ENCODE measurements around the gene RGL1. TPM values are rescaled to one million over a fixed set of nuclear protein-coding genes. Genes with fewer than 3 reads are reported as not detected.

Gene RGL1
- total and polyA plus RNA-seq, 8 donors = 0.58 to 22.2 (median 8.5) TPM

DNA sequence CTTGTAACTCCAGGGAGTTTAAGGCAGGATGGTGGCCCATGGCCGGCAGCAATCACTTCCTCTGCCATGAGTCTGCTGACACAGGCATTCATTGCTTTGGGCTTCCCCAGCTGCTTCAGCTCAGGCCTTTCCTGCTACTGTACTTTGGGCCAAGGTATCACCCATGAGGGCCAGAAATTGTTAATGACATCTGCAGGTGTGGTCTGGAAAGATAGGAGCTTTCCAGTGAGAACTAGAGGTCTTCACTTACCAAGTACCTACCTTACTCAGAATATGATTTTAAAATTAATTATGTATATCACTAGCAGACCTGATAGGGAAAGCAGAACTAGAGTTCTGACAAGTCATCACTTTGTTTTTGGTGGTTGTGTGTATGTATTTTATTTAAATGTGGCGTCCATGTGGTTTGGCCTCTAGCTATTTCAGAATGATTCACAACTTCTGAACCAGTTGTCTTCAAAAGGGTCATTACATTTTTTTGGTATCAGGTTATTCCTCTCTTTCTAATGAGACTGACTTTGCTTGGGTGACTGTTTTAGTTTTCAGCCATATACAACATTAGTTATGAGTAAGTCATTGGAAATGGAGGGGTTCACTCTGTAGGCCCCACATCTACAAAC is 2.7 kb downstream of the RGL1 start:
- no peak for TF ChIP-seq POLR2AphosphoS5 (IDR thresholded peaks at IDR 0.05)
- TF ChIP-seq EP300 (IDR thresholded peaks at IDR 0.05) = no peak
- TF ChIP-seq, protein P1, sequence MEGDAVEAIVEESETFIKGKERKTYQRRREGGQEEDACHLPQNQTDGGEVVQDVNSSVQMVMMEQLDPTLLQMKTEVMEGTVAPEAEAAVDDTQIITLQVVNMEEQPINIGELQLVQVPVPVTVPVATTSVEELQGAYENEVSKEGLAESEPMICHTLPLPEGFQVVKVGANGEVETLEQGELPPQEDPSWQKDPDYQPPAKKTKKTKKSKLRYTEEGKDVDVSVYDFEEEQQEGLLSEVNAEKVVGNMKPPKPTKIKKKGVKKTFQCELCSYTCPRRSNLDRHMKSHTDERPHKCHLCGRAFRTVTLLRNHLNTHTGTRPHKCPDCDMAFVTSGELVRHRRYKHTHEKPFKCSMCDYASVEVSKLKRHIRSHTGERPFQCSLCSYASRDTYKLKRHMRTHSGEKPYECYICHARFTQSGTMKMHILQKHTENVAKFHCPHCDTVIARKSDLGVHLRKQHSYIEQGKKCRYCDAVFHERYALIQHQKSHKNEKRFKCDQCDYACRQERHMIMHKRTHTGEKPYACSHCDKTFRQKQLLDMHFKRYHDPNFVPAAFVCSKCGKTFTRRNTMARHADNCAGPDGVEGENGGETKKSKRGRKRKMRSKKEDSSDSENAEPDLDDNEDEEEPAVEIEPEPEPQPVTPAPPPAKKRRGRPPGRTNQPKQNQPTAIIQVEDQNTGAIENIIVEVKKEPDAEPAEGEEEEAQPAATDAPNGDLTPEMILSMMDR (IDR thresholded peaks at IDR 0.05) = no peak
- no peak for TF ChIP-seq POLR2A (IDR thresholded peaks at IDR 0.05)
- WGBS, 5 donors = 61 to 87% (median 85%) methylated on average over 2 of the region's 2 CpGs
- DNase-seq = no peak
- Histone ChIP-seq H3K27me3 (peaks cover 0 to 4% (median 0%) of the 10 kb centered on the region in 3 donors), H3K4me1 (peaks cover 0 to 70% (median 33%) of the 10 kb centered on the region in 4 donors), H3K9me3 (no peaks in the 10 kb centered on the region), H3K36me3 (no peaks in the 10 kb centered on the region), H3K27ac (peak overlapping the region in 3 of 5 donors; percentile 64 to 87 (median 83)), H3K4me3 (peak overlapping the region in 2 of 4 donors; percentile 54 to 57)
- intact Hi-C loops (cut with DNase I; ENCODE audit: low total_unique reads) = no loop called here

DNA sequence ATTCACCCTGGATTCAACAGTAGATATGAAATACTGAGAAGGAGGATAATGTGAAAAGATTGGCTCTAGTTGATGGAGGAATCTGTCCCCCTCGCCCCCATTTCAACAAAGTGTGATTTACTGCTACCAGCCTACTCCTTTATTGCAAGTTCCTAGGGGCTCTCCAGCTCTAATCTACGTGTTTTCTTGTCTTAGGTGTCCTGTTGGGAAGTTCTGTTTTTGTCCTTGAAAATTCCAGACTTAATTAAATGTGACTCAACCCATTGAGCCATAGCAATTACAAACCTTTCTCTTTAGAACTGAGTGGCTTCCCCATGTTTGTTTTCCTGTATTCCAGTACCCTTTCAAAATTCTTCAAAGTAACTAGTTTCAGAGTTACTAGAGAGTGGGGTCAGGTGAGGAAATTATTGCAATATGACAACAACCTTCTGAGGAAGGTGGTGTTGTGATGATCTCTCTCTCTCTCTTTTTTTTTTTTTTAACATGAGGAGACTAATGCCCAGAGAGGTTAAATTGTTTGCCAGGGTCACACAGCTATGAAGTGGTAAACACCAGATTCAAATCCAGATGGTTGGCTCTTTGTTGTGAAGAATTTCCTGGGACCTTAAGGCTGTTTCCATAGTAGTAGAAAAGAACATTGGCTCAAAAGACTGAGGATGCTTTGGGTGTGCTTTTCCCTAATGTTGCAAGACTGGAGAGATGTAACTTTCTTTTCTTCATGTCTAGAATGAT is 3.5 kb downstream of the RGL1 start:
- WGBS, 5 donors = 85 to 93% (median 87%) methylated on average over 2 of the region's 2 CpGs
- H3K9me3 ChIP-seq = no peaks in the 10 kb centered on the region
- TF ChIP-seq, protein P1 (IDR thresholded peaks at IDR 0.05) = no peak
- no peak for TF ChIP-seq EP300 (IDR thresholded peaks at IDR 0.05)
- no peak for TF ChIP-seq POLR2AphosphoS5 (IDR thresholded peaks at IDR 0.05)
- TF ChIP-seq POLR2A (IDR thresholded peaks at IDR 0.05) = no peak
- peaks cover 0 to 4% (median 0%) of the 10 kb centered on the region in 3 donors for H3K27me3 ChIP-seq
- peak overlapping the region in 1 of 5 donors; percentile 64 for H3K27ac ChIP-seq
- H3K4me1 ChIP-seq = peaks cover 0 to 78% (median 37%) of the 10 kb centered on the region in 4 donors
- H3K36me3 ChIP-seq = no peaks in the 10 kb centered on the region
- intact Hi-C loops (cut with DNase I; ENCODE audit: low total_unique reads) = no loop called here
- H3K4me3 ChIP-seq = peak overlapping the region in 2 of 4 donors; percentile 7 to 54
- no peak for DNase-seq

DNA sequence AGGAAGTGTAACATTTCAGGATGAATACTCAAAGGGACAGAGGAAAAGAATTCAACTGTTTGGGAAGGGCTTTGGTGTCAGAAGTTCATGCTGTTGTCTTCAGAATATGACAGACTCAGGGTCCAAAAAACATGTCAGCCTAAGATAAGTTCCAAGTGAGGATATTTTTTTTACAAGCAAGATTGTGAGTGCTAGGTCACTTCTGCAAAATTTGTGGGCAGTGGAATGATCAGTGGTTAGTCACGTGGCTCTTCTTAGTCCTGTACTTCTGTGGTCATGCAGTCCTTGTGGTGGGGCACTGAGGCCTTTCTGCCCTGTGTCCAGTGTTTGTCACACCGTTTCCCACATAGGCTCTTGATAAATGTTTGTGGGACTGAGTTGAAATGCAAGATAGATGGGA is 5.2 kb downstream of the RGL1 start:
- no peak for DNase-seq
- Histone ChIP-seq H3K27me3 (peaks cover 0 to 4% (median 0%) of the 10 kb centered on the region in 3 donors), H3K9me3 (no peaks in the 10 kb centered on the region), H3K36me3 (no peaks in the 10 kb centered on the region), H3K4me3 (no peak overlapping the region), H3K27ac (peak overlapping the region in 1 of 5 donors; percentile 34), H3K4me1 (peaks cover 0 to 79% (median 36%) of the 10 kb centered on the region in 4 donors)
- TF ChIP-seq POLR2AphosphoS5 (IDR thresholded peaks at IDR 0.05) (no peak), POLR2A (IDR thresholded peaks at IDR 0.05) (no peak), EP300 (IDR thresholded peaks at IDR 0.05) (no peak)
- TF ChIP-seq, protein P1 (IDR thresholded peaks at IDR 0.05) = no peak
- intact Hi-C loops (cut with DNase I; ENCODE audit: low total_unique reads) = no loop called here
- 66 to 71% (median 68%) methylated on average over 2 of the region's 2 CpGs for WGBS, 5 donors

DNA sequence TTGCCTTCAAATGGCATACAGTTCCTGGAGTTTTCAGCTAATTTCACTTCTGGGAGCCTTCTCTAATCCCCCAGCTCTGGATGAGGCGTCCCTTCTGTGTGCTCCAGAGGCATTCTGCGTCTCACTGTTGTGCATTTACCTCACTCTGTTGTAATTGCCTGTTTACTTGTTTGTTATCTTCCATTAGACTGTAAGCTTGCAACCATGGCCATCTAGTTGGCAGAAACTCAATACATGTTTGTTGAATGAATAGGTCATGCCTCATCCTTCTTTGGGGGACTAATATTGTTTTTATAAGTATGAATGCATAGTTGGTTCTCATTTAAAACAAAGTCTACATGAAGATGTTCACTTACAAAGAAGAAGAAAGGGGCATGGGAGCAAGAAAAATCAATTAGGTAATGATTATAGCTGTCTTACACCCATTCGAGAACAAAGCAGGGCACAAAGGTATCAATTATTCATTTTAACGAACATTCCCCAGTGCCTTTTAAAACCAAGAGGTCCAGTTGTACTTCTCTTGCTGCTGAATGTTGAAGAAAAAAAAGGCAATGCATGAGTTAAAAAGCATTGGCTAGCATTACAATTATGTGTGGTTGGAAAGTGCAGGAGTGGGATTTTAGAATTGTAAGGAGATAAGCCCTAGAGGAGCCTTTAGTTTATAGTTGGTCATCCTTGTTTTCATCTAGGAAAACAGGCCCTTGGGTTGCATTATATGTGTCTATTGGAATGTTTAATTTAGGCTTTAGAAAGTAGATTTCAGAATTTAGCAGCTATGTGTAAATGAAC is 6.0 kb downstream of the RGL1 start:
- TF ChIP-seq, protein P1 (IDR thresholded peaks at IDR 0.05) = no peak
- TF ChIP-seq POLR2A (IDR thresholded peaks at IDR 0.05) = no peak
- TF ChIP-seq POLR2AphosphoS5 (IDR thresholded peaks at IDR 0.05) = no peak
- no peak for TF ChIP-seq EP300 (IDR thresholded peaks at IDR 0.05)
- Histone ChIP-seq H3K36me3 (no peaks in the 10 kb centered on the region), H3K27ac (peak overlapping the region in 1 of 5 donors; percentile 17), H3K27me3 (peaks cover 0 to 4% (median 0%) of the 10 kb centered on the region in 3 donors), H3K4me3 (no peak overlapping the region), H3K4me1 (peaks cover 0 to 82% (median 36%) of the 10 kb centered on the region in 4 donors), H3K9me3 (no peaks in the 10 kb centered on the region)
- intact Hi-C loops (cut with DNase I; ENCODE audit: low total_unique reads) = no loop called here
- no peak for DNase-seq
- 79 to 88% (median 86%) methylated on average over 4 of the region's 4 CpGs for WGBS, 5 donors
